BLaER1 (cell line): ENCODE results near the gene FBXO17.

Source experiments
- H3K27ac ChIP-seq: shearing (Covaris generic); formaldehyde crosslinking; 2 replicates; pipeline ENCODE4 v1.8.1; 2022
- H3K27me3 ChIP-seq: shearing (Covaris generic); formaldehyde crosslinking; 2 replicates; pipeline ENCODE4 v1.8.1; 2022
- H3K36me3 ChIP-seq: shearing (Covaris generic); formaldehyde crosslinking; 2 replicates; pipeline ENCODE4 v1.8.1; 2022
- H3K4me1 ChIP-seq: shearing (Covaris generic); formaldehyde crosslinking; 2 replicates; pipeline ENCODE4 v1.8.1; 2022
- H3K4me2 ChIP-seq: shearing (Covaris generic); formaldehyde crosslinking; 2 replicates; pipeline ENCODE4 v1.8.1; 2022
- H3K4me3 ChIP-seq: shearing (Covaris generic); formaldehyde crosslinking; 2 replicates; pipeline ENCODE4 v1.8.1; 2022
- H3K9ac ChIP-seq: shearing (Covaris generic); formaldehyde crosslinking; 2 replicates; pipeline ENCODE4 v1.8.1; 2022
- H3K9me3 ChIP-seq: shearing (Covaris generic); formaldehyde crosslinking; 2 replicates; pipeline ENCODE4 v1.8.1; 2022
- H4K20me1 ChIP-seq: shearing (Covaris generic); formaldehyde crosslinking; 2 replicates; pipeline ENCODE4 v1.8.1; 2022
- Cebpa-rat ChIP-seq: shearing (Covaris generic); IDR thresholded peaks from 2 replicates; pipeline ENCODE4 v1.8.1; 2022

The FBXO17 gene

DNA sequence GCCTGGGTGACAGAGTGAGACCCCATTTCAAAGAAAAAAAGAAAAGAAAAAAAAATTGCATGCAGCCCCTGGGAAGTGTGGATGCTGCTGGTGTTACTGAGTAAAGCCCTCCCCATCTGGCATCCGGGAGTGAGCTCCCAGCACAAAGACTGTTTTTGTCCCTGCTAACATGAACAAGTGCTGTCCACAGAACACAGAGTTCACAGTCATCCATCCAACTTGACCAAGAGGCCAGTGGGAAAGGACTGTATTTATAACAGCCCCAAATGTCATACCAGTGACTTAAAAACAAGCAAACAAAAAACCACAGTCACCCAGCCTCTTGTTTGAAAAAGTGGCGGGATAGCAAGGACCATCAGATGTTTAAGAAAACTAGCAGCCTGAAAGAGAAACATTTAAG is 10.8 kb downstream of the FBXO17 start:
- Histone ChIP-seq H3K36me3 (no peaks in the 10 kb centered on the region), H3K27me3 (no peaks in the 10 kb centered on the region), H3K9me3 (no peaks in the 10 kb centered on the region), H3K9ac (no peak overlapping the region), H3K4me2 (no peak overlapping the region), H3K4me3 (no peak overlapping the region), H3K27ac (no peak overlapping the region), H4K20me1 (no peaks in the 10 kb centered on the region), H3K4me1 (no peaks in the 10 kb centered on the region)
- no peak for TF ChIP-seq Cebpa-rat

- Histone ChIP-seq H3K4me2 (no peak overlapping the region), H3K36me3 (no peaks in the 10 kb centered on the region), H3K4me3 (no peak overlapping the region), H3K4me1 (no peaks in the 10 kb centered on the region), H3K27me3 (no peaks in the 10 kb centered on the region), H3K9me3 (no peaks in the 10 kb centered on the region), H4K20me1 (no peaks in the 10 kb centered on the region), H3K9ac (no peak overlapping the region), H3K27ac (no peak overlapping the region)
- TF ChIP-seq Cebpa-rat, result no peak
These were observed 15.9 kb downstream of the FBXO17 start for GRCh38 chr19:38959618-38960017.

DNA sequence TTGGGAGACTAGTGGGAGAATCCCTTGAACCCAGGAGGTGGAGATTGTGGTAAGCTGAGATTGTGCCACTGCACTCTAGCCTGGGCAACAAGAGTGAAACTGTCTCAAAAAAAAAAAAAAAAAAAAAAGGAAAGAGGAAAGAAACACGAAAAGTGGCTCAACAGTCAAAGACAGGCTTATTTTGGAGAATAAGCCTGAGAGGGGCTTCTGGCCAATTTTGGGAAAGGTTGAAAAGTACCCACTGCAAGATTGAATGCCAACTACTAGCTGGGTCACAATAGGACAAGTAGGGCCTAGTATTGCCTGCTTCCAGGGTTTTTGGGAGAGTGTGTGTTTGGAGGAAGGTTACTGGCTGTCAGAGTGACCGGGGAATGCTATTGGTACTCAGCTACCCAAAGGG is 17.2 kb downstream of the FBXO17 start:
- Histone ChIP-seq H3K4me3 (no peak overlapping the region), H3K9ac (no peak overlapping the region), H3K4me1 (no peaks in the 10 kb centered on the region), H3K27me3 (no peaks in the 10 kb centered on the region), H3K4me2 (no peak overlapping the region), H4K20me1 (no peaks in the 10 kb centered on the region), H3K9me3 (no peaks in the 10 kb centered on the region), H3K36me3 (no peaks in the 10 kb centered on the region), H3K27ac (no peak overlapping the region)
- TF ChIP-seq Cebpa-rat, result no peak

DNA sequence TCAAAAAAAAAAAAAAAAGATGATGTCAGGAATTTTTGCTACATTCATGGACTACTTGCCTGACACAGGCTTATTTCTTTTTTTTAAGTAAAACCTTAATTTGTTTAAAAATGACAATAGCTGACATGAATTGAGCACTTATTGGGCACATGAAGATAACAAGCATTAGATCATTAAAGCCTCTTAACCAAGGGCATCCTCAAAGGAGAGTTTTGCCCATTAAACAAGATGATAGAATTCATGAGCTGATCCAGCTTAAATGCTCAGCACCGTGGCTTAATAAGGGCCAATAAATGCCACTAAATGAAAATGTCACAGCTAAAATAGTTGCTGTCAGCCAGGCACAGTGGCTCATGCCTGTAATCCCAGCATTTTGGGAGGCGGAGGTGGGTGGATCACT is 19.3 kb downstream of the FBXO17 start:
- Histone ChIP-seq H3K9ac (no peak overlapping the region), H4K20me1 (no peaks in the 10 kb centered on the region), H3K36me3 (no peaks in the 10 kb centered on the region), H3K9me3 (no peaks in the 10 kb centered on the region), H3K4me3 (no peak overlapping the region), H3K27ac (no peak overlapping the region), H3K27me3 (no peaks in the 10 kb centered on the region), H3K4me1 (0 out of 2 replicates have a peak, but pooled peaks cover 4% of the 10 kb centered on the region), H3K4me2 (no peak overlapping the region)
- no peak for TF ChIP-seq Cebpa-rat

DNA sequence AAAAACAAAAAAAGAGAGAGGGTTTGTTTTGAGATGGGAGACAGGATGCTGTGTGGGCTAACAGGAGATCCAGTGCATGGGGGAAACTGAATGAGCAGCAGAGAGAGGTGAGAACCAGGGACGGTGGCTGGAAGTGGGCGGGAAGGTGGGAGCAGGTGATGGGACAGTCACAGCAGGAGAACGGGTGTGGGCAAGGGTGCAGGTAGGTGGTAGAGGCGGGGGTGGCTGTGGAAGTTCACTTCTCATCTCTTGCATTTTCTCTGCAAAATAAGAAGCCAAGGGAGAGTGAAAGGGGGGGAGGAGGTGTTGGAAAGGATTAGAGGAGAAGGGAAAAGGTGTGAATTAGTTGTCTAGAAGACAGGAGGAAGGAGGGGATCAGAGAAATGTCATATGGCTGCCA is 21.9 kb downstream of the FBXO17 start:
- no peak overlapping the region for H3K4me3 ChIP-seq
- no peaks in the 10 kb centered on the region for H3K27me3 ChIP-seq
- H3K27ac ChIP-seq, result no peak overlapping the region
- H3K36me3 ChIP-seq, result no peaks in the 10 kb centered on the region
- no peak for TF ChIP-seq Cebpa-rat
- 0 out of 2 replicates have a peak, but pooled peaks cover 4% of the 10 kb centered on the region for H3K4me1 ChIP-seq
- H4K20me1 ChIP-seq, result no peaks in the 10 kb centered on the region
- H3K9me3 ChIP-seq, result no peaks in the 10 kb centered on the region
- H3K4me2 ChIP-seq, result no peak overlapping the region
- H3K9ac ChIP-seq, result no peak overlapping the region

DNA sequence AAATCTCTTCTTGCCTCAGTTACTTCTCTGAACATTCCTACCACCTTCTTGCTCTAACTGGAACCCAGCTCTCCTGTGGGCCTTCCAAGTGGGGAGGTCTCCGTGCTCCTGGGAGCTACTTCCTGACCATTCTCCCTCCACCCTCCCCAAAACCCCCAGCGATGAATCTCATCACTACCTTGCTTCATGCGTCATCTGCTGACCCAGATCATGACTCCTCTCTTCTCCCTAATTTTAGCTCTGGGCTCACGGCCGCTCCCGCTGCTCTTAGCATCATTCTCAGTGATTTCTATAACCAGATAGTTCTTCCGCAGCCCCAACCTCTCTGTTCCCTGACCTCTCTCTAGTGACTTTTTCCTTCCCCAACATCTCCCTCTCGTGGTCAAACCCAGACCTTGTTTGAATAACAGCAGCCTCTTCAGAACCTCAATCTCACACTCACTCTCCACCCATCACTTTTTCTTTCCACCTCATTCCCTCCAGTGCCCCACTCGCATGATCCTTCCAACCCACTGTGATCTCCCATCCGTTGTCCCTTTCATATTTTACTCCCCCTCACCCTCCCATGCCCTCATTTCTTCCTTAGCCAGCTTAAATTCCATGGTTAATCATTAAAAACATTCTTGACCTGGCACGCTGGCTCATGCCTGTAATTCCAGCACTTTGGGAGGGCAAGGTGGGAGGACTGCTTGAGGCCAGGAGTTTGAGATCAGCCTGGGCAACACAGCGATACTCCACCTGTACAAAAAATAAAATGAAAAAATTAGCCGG is 23.0 kb downstream of the FBXO17 start:
- Histone ChIP-seq H3K36me3 (no peaks in the 10 kb centered on the region), H3K9me3 (no peaks in the 10 kb centered on the region), H3K27me3 (no peaks in the 10 kb centered on the region), H3K4me3 (no peak overlapping the region), H3K4me2 (peak overlapping the region; percentile 2; the same call in 1 of the 2 replicates), H3K9ac (no peak overlapping the region), H3K27ac (no peak overlapping the region), H3K4me1 (0 out of 2 replicates have a peak, but pooled peaks cover 4% of the 10 kb centered on the region), H4K20me1 (no peaks in the 10 kb centered on the region)
- TF ChIP-seq Cebpa-rat, result no peak

DNA sequence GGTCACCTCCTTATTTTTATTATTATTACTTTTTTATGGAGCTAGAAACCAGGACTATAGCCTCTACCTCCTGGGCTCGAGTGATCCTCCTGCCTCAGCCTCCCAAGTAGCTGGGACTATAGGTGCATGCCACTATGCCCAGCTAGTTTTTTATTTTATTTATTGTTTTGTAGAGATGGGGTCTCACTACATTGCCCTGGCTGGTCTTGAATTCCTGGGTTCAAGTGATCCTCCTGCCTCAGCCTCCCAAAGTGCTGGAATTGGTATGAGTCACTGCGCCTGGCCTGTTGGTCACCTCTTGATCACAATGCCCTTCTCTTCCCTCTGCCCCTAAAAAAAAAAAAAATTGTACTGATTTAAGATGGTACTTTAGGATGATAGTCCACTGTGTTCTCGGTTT is 24.4 kb downstream of the FBXO17 start:
- TF ChIP-seq Cebpa-rat, result no peak
- Histone ChIP-seq H3K36me3 (no peaks in the 10 kb centered on the region), H3K4me2 (no peak overlapping the region), H3K9ac (no peak overlapping the region), H4K20me1 (no peaks in the 10 kb centered on the region), H3K27ac (no peak overlapping the region), H3K9me3 (no peaks in the 10 kb centered on the region), H3K4me1 (0 out of 2 replicates have a peak, but pooled peaks cover 4% of the 10 kb centered on the region), H3K27me3 (no peaks in the 10 kb centered on the region), H3K4me3 (no peak overlapping the region)

DNA sequence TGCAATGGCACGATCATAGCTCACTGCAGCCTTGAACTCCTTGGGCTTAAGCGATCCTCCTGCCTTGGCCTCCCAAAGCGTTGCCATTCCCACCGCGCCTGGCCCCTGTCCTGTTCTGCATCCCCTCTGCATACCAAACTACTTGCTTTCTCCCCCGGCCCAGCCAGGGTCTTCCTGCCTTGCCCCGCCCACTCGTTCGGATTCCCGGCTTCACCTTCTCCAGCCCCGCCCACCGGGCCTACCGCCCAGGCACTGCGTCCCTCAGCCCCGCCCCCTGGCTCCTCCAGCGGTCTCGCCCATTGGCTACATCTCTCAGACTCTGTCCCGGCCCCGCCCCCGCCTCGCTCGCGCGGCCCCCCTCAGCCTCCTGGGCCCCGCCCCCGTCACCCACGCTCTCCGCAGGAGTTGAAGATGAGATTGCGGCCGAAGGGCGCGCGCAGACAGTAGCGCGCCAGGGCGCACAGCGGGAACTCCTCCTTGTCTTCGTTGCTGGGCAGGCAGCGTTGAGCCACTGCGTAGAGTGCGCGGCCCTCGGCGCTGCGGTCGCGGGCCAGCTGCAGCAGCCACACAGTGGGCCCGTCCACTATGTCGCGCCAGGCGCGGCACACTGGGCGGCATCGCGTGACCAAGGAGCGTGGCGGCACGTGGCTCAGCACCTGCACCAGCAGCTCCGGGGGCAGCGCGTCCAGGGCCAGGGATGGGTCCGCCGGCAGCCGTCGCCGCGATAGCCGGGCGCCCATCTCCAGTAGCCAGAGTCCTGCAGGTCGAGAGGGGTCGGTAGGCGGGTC is 25.8 kb downstream of the FBXO17 start:
- H3K4me3 ChIP-seq, result no peak overlapping the region
- H3K36me3 ChIP-seq, result no peaks in the 10 kb centered on the region
- H3K27ac ChIP-seq, result no peak overlapping the region
- no peaks in the 10 kb centered on the region for H3K9me3 ChIP-seq
- H3K4me2 ChIP-seq, result no peak overlapping the region
- H4K20me1 ChIP-seq, result no peaks in the 10 kb centered on the region
- no peak overlapping the region for H3K9ac ChIP-seq
- H3K27me3 ChIP-seq, result no peaks in the 10 kb centered on the region
- H3K4me1 ChIP-seq, result 0 out of 2 replicates have a peak, but pooled peaks cover 4% of the 10 kb centered on the region
- no peak for TF ChIP-seq Cebpa-rat

DNA sequence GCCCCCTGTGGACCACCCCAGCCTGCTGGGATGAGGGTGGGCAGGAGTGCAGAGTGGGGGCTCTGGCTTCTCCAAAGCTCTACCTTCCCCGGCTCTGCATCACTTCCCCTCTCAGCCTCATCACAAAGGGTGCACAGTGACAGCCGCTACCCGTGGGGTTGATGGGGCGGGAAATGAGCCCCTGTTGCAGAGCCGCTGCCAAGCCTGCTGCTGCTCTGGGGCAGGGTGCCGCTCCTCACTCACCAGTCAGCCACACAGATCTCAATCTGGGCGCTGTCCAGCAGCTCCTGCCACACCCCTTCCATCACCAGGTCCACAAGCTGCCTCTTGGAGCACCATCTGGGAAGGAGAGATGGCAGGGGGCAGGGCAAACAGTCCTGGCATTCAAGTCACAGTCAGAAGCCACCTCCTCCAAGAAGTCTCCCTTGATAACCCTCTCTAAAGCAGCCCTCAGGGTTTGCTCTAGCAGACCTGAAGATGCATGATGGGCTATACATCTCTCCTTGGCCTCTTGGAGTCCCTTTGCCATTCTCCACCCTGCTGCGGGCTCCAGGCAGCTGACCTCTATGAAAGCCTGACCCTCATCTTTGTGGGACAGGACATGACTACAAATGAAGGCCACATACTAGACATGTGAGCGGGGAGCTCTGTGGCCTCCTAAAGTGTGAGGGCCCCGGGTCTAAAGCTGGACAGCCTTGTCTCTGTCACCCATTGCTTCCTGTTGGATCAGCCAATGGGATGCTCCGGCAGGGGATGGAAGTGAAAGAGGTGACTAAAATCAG is 29.1 kb downstream of the FBXO17 start:
- Histone ChIP-seq H3K27me3 (no peaks in the 10 kb centered on the region), H3K4me1 (peaks cover 10% of the 10 kb centered on the region), H3K36me3 (no peaks in the 10 kb centered on the region), H3K4me3 (no peak overlapping the region), H3K4me2 (no peak overlapping the region), H3K27ac (no peak overlapping the region), H3K9me3 (no peaks in the 10 kb centered on the region), H3K9ac (no peak overlapping the region), H4K20me1 (no peaks in the 10 kb centered on the region)
- no peak for TF ChIP-seq Cebpa-rat
